OCI-LY1 (cell line): ENCODE data around the gene FHIT.

Experiments
- H2AFZ ChIP-seq: fragments of 200-600 bp; sonication (generic), shearing (Covaris generic); 2 replicates; pipeline ENCODE4 v1.6.0; 2014; ENCODE audit warnings: antibody characterized with exemption, mild to moderate bottlenecking, low read length
- H3F3A ChIP-seq: fragments of 200-600 bp; sonication (generic), shearing (Covaris generic); 2 replicates; pipeline ENCODE4 v1.6.0; 2014; ENCODE audit warnings: mild to moderate bottlenecking, antibody characterized with exemption, low read length, moderate library complexity; ENCODE audit not compliant: insufficient read depth
- H3K27ac ChIP-seq: fragments of 200-600 bp; sonication (generic); 2 replicates; pipeline ENCODE4 v1.5.1; 2014; ENCODE audit warnings: low read length, mixed run types, mild to moderate bottlenecking, low read depth; ENCODE audit not compliant: poor library complexity, severe bottlenecking
- H3K27me3 ChIP-seq: fragments of 200-600 bp; sonication (generic); 2 replicates; pipeline ENCODE4 v1.6.0; 2014; ENCODE audit warnings: antibody characterized with exemption, mild to moderate bottlenecking, low read length, moderate library complexity; ENCODE audit not compliant: insufficient read depth
- H3K36me3 ChIP-seq: fragments of 200-600 bp; sonication (generic); 2 replicates; pipeline ENCODE4 v1.6.1; 2014; ENCODE audit warnings: mild to moderate bottlenecking, antibody characterized with exemption, low read length, moderate library complexity, mixed read lengths; ENCODE audit not compliant: insufficient read depth
- H3K4me1 ChIP-seq: fragments of 200-600 bp; sonication (generic); 2 replicates; pipeline ENCODE4 v1.5.1; 2014; ENCODE audit warnings: mild to moderate bottlenecking, low read length, moderate library complexity; ENCODE audit not compliant: insufficient read depth, severe bottlenecking
- H3K4me2 ChIP-seq: fragments of 200-600 bp; sonication (generic), shearing (Covaris generic); 2 replicates; pipeline ENCODE4 v1.6.1; 2014; ENCODE audit warnings: low read length
- H3K4me3 ChIP-seq: fragments of 200-600 bp; sonication (generic); 2 replicates; pipeline ENCODE4 v1.5.1; 2014; ENCODE audit warnings: low read length, low read depth, mild to moderate bottlenecking, mixed read lengths; ENCODE audit not compliant: poor library complexity, severe bottlenecking
- H3K79me2 ChIP-seq: fragments of 200-600 bp; shearing (Covaris generic); 2 replicates; pipeline ENCODE4 v1.6.1; 2016; ENCODE audit warnings: mixed run types, low read length, mixed read lengths; ENCODE audit not compliant: insufficient read depth
- H3K9ac ChIP-seq: fragments of 200-600 bp; sonication (generic), shearing (Covaris generic); 2 replicates; pipeline ENCODE4 v1.6.1; 2014; ENCODE audit warnings: mild to moderate bottlenecking, low read length, mixed read lengths
- H3K9me2 ChIP-seq: fragments of 200-600 bp; sonication (generic), shearing (Covaris generic); 2 replicates; pipeline ENCODE4 v1.6.1; 2014; ENCODE audit warnings: low read depth, mild to moderate bottlenecking, low read length, mixed read lengths
- H3K9me3 ChIP-seq: fragments of 200-600 bp; shearing (Covaris generic); 2 replicates; pipeline ENCODE4 v1.6.1; 2014; ENCODE audit warnings: low read length, mixed read lengths
- H4K20me1 ChIP-seq: fragments of 200-600 bp; sonication (generic), shearing (Covaris generic); 2 replicates; pipeline ENCODE4 v1.6.0; 2016; ENCODE audit warnings: mild to moderate bottlenecking, low read length; ENCODE audit not compliant: insufficient read depth
- EZH2 ChIP-seq: fragments of 200-600 bp; sonication (generic), shearing (Covaris generic); IDR thresholded peaks from 2 replicates; pipeline ENCODE4 v1.8.0; 2017; ENCODE audit warnings: borderline replicate concordance, mixed run types, mild to moderate bottlenecking, antibody characterized with exemption, low read length, moderate library complexity, mixed read lengths
- TF ChIP-seq, protein P1 (sequence below): fragments of 200-600 bp; sonication (generic), shearing (Covaris generic); IDR thresholded peaks from 2 replicates; pipeline ENCODE4 v1.5.1; 2017; ENCODE audit warnings: mild to moderate bottlenecking, antibody characterized with exemption, low read length, moderate library complexity, mixed read lengths

FHIT gene

GRCh38 chr3:61178167-61178566, 73.1 kb downstream of the FHIT start:
- H3K9me2 ChIP-seq = no peaks in the 10 kb centered on the region
- TF ChIP-seq, protein P1, sequence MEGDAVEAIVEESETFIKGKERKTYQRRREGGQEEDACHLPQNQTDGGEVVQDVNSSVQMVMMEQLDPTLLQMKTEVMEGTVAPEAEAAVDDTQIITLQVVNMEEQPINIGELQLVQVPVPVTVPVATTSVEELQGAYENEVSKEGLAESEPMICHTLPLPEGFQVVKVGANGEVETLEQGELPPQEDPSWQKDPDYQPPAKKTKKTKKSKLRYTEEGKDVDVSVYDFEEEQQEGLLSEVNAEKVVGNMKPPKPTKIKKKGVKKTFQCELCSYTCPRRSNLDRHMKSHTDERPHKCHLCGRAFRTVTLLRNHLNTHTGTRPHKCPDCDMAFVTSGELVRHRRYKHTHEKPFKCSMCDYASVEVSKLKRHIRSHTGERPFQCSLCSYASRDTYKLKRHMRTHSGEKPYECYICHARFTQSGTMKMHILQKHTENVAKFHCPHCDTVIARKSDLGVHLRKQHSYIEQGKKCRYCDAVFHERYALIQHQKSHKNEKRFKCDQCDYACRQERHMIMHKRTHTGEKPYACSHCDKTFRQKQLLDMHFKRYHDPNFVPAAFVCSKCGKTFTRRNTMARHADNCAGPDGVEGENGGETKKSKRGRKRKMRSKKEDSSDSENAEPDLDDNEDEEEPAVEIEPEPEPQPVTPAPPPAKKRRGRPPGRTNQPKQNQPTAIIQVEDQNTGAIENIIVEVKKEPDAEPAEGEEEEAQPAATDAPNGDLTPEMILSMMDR = no peak
- no peak for TF ChIP-seq EZH2
- no peaks in the 10 kb centered on the region for H4K20me1 ChIP-seq
- H3K4me1 ChIP-seq = no peaks in the 10 kb centered on the region
- H3K36me3 ChIP-seq = no peaks in the 10 kb centered on the region
- no peak overlapping the region for H3K4me2 ChIP-seq
- H3K9me3 ChIP-seq = no peaks in the 10 kb centered on the region
- H3K79me2 ChIP-seq = no peaks in the 10 kb centered on the region
- H3K9ac ChIP-seq = no peak overlapping the region
- no peak overlapping the region for H3K4me3 ChIP-seq
- no peaks in the 10 kb centered on the region for H3K27me3 ChIP-seq
- no peak overlapping the region for H2AFZ ChIP-seq
- no peak overlapping the region for H3K27ac ChIP-seq
- H3F3A ChIP-seq = no peaks in the 10 kb centered on the region

GRCh38 chr3:61177450-61177849, 73.8 kb downstream of the FHIT start:
- H2AFZ ChIP-seq = no peak overlapping the region
- no peaks in the 10 kb centered on the region for H3K79me2 ChIP-seq
- no peaks in the 10 kb centered on the region for H3K27me3 ChIP-seq
- H3K9me2 ChIP-seq = no peaks in the 10 kb centered on the region
- H3K27ac ChIP-seq = no peak overlapping the region
- H3K9ac ChIP-seq = no peak overlapping the region
- no peak for TF ChIP-seq EZH2
- TF ChIP-seq, protein P1 = no peak
- H3K36me3 ChIP-seq = no peaks in the 10 kb centered on the region
- H4K20me1 ChIP-seq = no peaks in the 10 kb centered on the region
- no peak overlapping the region for H3K4me3 ChIP-seq
- H3K4me2 ChIP-seq = no peak overlapping the region
- H3K4me1 ChIP-seq = peaks cover 4% of the 10 kb centered on the region
- no peaks in the 10 kb centered on the region for H3F3A ChIP-seq
- no peaks in the 10 kb centered on the region for H3K9me3 ChIP-seq

GRCh38 chr3:61173676-61174075, 77.6 kb downstream of the FHIT start:
- no peaks in the 10 kb centered on the region for H3K27me3 ChIP-seq
- H3K79me2 ChIP-seq = no peaks in the 10 kb centered on the region
- H3K36me3 ChIP-seq = no peaks in the 10 kb centered on the region
- no peaks in the 10 kb centered on the region for H3F3A ChIP-seq
- H4K20me1 ChIP-seq = no peaks in the 10 kb centered on the region
- no peak overlapping the region for H3K4me3 ChIP-seq
- H3K4me2 ChIP-seq = no peak overlapping the region
- no peak overlapping the region for H3K9ac ChIP-seq
- H3K27ac ChIP-seq = no peak overlapping the region
- no peaks in the 10 kb centered on the region for H3K9me2 ChIP-seq
- no peak overlapping the region for H2AFZ ChIP-seq
- TF ChIP-seq, protein P1 = no peak
- TF ChIP-seq EZH2 = no peak
- no peaks in the 10 kb centered on the region for H3K9me3 ChIP-seq
- H3K4me1 ChIP-seq = peaks cover 4% of the 10 kb centered on the region
